GM19467 (cell line): ENCODE data around the gene ENSA.
A peak's percentile ranks its signal among the peaks of the same experiment; 100 is the strongest.
"Not testable (repeated sequence)": the region's sequence is repeated elsewhere in the genome, so short reads cannot be mapped to it uniquely, and the experiment has no call there.

ENCODE experiments used
- ATAC-seq: cut with Tn5 transposase; IDR thresholded peaks from one replicate; pipeline ENCODE4 v1.9.1; 2021; ENCODE audit warnings: mild to moderate bottlenecking, moderate library complexity; ENCODE audit not compliant: unreplicated experiment

ENSA gene, protein sequence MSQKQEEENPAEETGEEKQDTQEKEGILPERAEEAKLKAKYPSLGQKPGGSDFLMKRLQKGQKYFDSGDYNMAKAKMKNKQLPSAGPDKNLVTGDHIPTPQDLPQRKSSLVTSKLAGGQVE

DNA sequence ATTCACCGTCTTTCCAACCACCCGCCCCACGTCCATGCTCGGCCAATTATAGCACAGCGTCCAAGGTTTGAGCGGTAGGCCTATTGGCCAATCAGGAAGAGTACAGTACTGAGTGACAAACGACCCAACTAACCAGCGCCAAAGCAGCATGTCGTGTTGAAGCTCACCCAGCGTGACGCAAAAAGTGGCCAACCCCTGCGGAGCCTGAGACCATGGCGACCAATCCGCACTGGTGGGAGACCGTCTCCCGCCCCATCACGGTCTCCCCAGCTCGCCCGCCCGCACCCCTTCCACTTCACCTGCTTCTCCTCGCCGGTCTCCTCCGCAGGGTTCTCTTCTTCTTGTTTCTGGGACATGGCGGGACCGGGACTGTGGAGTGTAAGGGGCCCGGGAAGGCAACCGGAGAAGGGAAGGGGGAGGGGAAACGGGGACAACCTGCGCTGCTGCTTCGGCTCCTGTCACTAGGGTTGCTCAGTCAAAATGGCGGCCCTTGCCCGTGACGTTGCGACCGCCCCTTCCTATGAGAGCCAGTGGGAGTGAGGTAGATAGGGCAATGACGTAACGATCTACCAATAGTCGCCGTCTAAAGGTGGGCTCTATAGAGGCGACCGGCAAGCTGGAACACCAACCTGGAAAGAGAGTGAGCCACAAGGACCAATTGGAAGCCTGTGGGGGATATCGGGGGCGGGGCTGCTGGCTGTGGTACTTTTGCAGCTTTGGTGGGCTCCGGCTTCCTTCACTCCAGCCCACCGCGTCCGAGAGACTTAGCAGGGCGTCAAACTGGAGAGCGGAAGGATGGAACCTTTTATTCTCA, at the start of gene ENSA:
Gene ENSA (minus strand): TSS at position 498 of the 814 bp plus-strand sequence. CDS start 142 bp downstream, at position 356.
- ATAC-seq = peak; percentile 90

DNA sequence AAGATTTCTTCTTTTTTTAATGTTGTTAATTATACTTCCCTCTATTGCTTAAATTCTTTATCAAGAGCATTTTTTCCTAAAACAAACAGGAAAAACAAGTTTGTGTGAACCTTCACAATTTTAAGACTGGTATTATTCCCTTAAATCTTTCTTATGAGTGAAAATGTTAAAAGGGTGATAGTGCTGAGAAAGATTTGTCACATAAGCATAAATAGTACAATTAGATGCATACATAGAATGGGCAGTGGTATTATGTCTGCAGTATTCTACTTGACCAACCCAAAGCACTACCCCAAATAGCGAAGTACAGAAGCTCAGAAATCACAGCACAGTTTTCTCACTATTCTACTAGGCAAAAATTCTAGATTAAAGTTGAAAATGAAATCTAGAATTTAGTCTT, 49.6 kb upstream of the ENSA start:
- ATAC-seq = no peak

DNA sequence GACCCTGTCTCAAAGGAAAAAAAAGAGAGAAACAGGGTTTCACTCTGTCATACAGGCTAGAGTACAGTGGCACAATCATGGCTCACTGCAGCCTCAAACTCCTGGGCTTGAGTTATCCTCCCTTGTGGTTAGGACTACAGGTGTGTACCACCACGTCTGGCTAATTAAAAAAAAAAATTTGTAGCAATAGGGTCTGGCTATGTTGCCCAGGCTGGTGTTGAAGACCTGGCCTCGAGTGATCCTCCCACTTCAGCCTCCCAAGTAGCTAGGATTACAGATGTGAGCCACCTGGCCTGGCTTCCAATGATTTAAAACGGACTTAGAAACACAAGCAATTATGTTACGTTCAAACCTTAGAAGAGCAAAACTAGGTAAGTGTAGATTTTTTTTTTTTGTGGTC, 45.5 kb upstream of the ENSA start:
- no peak for ATAC-seq

DNA sequence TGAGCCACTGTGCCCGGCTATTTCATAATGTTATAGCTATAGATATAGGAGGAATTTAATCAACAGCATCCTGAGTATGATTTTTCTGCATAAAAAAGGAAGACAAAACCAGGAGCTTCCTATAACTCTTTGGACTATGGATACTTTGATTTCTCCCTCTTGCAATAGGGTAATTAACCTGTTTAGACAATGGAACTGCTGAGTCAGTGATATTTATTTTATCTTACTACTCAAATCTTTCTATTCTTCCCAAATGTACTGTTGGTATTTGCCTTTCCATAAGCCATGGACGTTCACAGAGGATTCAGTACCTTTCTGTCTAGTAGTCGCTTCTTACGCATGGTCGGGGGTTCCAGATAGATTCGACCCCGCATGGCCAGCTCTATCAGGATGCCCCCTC, 33.9 kb upstream of the ENSA start:
- no peak for ATAC-seq

DNA sequence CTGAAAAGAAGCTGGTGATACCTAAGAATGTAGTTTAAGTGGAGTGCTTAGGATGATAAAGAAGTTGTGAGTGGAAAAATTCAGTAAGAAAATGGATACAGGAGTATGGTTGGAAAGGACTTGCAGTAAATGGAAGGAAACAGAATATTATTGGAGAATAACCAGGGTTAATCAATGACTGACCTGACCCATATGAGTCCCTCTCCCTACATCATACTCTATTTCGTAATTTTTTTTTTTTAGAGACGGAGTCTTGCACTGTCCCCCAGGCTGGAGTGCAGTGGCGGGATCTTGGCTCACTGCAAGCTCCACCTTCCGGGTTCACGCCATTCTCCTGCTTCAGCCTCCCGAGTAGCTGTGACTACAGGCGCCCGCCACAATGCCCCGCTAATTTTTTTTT, 33.4 kb upstream of the ENSA start:
- ATAC-seq = no peak

DNA sequence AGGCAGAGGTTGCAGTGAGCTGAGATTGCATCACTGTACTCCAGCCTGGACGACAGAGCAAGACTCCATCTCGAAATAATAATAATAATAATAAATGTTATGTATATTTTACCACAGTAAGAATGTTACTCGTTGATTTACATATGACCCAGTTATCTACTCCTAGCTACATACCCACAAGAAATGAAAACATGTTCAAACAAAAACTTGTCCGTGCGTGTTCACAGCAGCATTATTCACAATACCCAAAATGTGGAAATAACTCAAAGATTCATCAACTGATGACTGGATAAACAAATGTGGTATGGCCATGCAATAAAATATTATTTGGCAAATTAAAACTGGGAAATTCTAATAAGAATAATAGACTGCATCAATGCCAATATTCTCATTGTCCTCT, 31.7 kb upstream of the ENSA start:
- ATAC-seq = no peak

DNA sequence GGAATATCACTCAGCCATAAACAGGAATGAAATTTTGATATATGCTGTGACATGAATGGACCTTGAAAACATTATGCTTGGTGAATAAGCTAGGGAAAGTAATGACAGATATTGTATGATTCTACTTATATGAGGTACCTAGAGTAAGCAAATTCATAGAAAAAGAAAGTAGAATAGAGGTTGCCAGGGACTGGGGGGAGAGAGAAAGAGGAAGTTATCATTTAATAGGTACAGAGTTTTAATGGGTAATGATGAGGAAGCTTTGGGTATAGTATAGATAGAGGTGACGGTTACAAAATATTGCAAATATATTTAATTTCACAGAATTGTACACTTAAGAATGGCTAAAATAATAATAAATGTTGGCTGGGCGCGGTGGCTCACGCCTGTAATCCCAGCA, 31.2 kb upstream of the ENSA start:
- no peak for ATAC-seq

DNA sequence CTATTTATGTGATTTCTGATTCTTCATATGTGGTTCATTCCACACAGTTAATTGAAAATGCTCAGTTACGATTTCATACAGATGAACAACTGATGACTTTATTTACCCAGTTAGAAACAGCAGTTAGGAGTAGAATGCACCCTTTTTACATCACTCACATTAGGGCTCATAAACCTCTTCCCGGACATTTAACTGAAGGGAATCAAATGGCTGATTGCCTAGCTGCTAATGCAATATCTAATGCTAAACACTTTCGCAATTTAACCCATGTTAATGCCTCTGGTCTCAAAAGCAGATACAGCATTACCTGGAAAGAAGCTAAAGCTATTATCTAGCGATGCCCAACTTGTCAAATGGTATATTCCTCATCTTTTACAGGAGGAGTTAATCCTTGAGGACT, 27.7 kb upstream of the ENSA start:
- ATAC-seq = not testable (repeated sequence)

DNA sequence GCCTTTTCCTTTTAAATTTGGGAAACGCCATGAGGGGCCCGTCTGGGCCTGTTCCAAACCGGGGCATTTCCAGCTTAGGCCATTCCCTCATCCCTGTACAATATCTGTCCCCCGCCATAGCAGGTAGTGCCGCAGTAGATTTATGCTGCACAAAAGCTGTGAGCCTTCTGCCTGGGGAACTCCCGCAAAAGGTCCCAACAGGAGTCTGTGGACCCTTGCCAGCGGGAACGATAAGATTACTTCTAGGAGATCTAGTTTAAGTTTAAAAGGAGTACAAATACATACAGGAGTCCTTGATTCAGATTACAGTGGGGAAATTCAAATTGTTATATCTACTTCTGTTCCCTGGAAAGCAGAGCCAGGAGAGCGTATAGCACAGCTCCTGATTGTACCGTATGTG, 25.2 kb upstream of the ENSA start:
- not testable (repeated sequence) for ATAC-seq

DNA sequence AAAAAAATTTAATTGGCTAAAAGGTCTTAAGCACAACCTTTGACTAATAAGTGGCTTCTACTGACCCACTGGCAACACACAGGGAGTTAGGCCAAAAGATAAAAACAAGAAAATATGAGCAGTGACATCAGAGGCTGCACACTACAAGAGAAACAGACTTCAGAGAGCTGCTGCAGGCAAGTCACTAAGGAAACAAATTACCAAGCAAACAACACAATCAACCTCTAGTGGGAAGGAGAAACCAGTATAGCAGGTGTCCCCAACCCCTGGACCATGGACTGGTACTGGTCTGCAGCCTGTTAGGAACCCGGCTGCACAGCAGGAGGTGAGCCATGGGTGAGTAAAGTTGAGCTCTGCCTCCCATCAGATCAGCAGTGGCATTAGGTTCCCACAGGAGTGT, 20.8 kb upstream of the ENSA start:
- ATAC-seq = no peak

DNA sequence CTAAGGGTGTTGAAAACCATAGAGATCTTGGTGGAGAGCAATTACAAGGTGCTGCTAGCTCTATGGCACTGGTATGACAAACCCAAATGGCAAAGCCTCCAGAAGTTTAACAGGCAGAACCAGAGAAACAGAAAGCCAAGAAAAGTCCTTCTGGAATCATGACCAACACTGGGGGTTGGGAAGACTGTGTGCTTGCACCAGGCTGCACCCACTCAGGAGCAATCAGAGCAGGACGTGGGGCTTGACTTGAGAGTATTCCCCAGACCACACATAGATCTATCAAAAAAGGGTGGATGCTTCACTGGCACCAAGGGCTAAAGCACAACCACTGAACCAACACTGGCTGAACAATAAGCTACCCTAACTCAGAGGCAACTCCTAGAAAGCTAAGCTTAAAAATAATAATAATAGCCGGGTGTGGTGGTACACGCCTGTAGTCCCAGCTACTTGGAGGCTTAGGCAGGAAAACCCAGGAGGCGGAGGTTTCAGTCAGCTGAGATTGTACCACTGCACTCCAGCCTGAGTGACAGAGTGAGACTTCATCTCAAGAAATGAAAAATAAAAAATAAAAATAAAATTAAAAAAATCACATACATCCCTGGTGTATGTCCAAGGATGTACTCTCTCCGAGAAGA, 20.1 kb upstream of the ENSA start:
- ATAC-seq = no peak

DNA sequence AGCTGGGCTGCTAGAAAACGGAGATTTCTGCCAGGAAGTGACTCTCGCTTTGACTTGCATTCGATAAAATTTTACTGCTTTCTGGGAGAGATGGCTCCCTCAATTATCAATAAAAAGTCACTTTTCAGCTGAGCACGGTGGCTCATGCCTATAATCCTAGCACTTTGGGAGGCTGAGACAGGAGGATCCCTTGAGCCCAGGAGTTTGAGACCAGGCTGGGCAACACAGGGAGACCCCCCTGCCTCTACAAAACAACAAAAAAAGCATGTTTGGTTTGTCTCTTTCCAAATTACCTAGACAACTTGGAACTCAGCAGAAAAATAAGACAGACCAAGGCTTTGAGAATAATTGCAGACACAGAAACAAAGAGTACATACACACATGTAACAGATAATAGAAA, 12.9 kb upstream of the ENSA start:
- ATAC-seq = no peak

DNA sequence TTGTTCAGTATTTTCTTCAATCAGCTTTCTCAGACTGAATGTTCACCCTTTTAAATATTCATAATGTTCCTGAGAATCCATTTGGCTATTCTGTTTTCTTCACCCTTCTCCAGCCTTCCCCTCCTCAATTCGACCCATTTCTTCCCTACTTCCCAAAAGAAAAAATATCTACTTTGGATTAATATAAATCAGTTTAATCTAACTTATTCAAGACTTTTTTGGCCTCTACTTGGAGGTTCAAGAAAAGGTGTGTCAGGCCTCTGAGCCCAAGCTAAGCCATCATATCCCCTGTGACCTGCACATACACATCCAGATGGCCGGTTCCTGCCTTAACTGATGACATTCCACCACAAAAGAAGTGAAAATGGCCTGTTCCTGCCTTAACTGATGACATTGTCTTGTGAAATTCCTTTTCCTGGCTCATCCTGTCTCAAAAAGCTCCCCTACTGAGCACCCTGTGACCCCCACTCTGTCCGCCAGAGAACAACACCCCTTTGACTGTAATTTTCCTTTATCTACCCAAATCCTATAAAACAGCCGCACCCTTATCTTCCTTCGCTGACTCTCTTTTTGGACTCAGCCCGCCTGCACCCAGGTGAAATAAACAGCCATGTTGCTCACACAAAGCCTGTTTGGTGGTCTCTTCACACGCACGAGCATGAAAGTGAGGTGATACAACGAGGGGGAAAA, 11.9 kb upstream of the ENSA start:
- not testable (repeated sequence) for ATAC-seq

DNA sequence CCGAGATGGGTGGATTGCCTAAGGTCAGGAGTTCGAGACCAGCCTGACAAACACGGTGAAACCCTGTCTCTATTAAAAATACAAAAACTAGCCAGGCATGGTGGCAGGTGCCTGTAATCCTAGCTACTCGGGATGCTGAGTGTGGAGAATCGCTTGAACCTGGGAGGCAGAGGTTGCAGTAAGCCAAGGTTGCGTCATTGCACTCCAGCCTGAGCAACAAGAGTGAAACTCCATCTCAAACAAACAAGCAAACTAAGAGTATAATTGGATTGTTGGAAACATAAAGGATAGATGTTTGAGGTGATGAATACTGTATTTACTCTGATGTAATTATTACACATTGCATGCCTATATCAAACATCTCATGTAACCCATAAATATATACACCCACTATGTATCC, 9.0 kb upstream of the ENSA start:
- ATAC-seq = not testable (repeated sequence)

DNA sequence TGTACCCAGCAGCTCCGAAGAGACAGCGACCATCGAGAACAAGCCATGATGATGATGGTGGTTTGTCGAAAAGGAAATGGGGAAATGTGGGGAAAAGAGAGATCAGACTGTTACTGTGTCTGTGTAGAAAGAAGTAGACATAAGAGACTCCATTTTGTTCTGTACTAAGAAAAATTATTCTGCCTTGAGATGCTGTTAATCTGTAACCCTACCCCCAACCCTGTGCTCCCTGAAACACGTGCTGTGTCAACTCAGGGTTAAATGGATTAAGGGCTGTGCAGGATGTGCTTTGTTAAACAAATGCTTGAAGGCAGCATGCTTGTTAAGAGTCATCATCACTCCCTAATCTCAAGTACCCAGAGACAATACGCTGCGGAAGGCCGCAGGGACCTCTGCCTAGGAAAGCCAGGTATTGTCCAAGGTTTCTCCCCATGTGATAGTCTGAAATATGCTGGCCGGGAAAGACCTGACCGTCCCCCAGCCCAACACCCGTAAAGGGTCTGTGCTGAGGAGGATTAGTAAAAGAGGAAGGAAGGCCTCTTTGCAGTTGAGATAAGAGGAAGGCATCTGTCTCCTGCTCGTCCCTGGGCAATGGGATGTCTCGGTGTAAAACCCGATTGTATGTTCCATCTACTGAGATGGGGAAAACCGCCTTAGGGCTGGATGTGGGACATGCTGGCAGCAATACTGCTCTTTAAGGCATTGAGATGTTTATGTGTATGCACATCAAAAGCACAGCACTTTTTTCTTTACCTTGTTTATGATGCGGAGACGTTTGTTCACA, 5.6 kb upstream of the ENSA start:
- not testable (repeated sequence) for ATAC-seq

DNA sequence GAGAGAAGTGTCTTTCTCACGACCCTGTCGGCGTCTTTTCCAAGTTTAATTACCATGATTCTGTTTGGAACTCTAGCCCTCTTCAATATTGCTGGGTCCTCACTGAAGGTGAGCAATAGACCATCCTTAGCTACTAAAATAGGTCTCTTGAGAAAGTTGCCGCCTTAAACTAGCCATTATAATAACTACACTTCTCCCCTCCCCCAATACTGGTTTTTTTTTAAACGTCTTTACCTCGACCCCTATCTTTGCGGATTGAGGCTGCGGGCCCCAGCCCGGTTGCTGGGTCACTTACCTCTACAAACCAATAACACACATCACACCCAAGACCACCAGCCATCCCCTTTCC, 672 bp downstream of the ENSA start:
- ATAC-seq = no peak

DNA sequence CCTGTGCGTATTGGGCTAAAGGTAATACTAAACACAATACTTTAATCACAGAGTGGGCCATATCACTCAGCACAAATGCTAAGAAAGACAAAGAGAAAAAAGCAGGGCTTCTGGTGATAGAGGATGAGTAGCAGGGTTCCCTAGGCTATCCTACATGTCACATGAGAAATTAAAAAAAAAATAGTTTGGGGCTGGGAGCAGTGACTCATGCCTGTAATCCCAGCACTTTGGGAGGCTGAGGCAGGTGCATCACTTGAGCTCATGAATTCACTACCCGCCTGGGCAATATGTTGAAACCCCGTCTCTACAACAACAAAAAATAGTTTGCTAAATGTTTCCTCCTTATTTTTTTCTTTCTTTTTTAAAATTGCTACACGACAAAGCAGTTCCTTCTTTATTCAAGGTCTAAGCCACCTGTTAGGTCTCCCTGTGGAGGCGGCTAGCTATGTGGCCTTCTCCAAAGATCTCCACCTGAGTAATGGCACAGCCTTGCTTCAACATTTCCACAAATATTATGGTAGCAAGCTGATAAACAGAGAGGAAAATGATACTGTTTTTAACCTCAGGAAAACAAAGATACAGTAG, 1.5 kb downstream of the ENSA start:
- ATAC-seq = no peak

DNA sequence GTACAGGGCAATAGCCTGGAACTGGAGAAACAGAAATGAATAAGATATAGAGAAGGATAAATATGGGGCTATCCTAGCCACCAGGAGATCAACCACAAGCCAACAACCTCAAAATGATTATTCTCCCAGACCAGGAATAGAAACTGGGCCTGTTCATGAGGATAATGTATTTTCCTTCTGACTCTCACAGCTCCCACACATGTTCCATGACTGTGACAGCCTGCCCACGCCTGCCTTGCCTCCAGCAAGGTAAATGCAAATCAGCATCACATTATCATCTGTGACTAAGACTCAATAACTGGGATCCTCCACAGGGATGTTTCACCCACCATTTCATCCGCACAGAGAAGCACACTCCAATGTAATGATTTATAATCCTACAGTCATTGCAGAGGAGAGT, 3.3 kb downstream of the ENSA start:
- no peak for ATAC-seq

DNA sequence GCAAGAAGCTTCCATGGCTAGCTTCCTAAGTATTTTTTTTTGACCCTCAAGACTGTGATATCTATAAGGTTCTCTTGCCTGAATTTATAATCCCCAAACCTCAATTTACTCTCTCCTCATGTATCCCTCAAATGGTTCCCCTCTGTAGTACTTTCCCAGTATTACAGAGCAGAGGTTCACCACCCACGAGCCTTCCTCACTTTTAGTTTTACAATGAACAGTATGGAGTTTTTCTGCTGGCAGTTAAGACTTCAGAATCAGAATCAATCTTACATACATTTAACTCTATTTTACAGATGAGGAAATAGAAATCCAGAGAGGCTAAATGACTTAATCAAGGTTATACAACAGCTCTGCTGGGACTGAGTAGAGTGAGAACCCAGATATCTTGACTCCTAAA, 4.9 kb downstream of the ENSA start:
- not testable (repeated sequence) for ATAC-seq

DNA sequence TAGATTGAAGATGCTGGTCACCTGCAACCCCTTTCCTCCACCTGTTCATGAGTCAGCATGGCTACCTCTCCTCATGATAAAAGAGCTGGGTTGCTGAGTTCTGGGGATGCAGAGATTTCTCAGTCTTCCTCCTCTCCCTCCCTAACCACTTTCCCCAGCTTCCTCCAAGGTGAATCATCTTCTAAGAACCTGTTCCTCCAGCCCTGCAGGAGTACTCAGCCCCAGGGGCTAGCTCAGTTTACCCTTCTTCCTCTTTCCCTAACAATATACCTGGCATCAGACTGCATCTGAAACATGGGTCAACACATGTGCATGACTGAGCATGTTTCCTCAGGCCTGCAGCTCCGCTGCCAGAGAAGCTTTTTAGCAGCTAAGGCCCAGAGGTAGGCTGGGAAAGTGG, 5.3 kb downstream of the ENSA start:
- ATAC-seq = not testable (repeated sequence)
